HEK293 (cell line): Measurements from ENCODE around the gene CSK.

Experiments
- CTCF ChIA-PET: fragments of 350-600 bp; formaldehyde crosslinking; extraction: SDS; loops from one replicate; lab custom pipeline; 2021; ENCODE audit warnings: antibody characterized with exemption; lab: Yijun Ruan, JAX
- POLR2A ChIA-PET: fragments of 300-600 bp; formaldehyde crosslinking; extraction: SDS; loops from one replicate; lab custom pipeline; 2020; ENCODE audit warnings: antibody characterized with exemption, inconsistent platforms; lab: Yijun Ruan, JAX
- H3K27ac ChIP-seq: fragments of 200-500 bp; sonication (Bioruptor generic); 2 replicates; pipeline ENCODE4 v1.5.1; 2014; ENCODE audit warnings: low read depth, low read length, control low read depth, inconsistent platforms; ENCODE audit errors: extremely low read depth
- H3K36me3 ChIP-seq, 2 experiments: fragments of 200-500 bp in 1 of 2; sonication (Bioruptor generic) in 1 of 2; 1 replicate in 1 of 2; 2 replicates in 1 of 2; pipeline ENCODE4 v1.5.1; 2014 to 2017; ENCODE audit warnings: inconsistent platforms in 2 of 2, low read length in 2 of 2; ENCODE audit not compliant: control insufficient read depth in 2 of 2, insufficient read depth in 1 of 2
- H3K4me1 ChIP-seq: fragments of 200-500 bp; sonication (Bioruptor generic); 2 replicates; pipeline ENCODE4 v1.5.1; 2014; ENCODE audit warnings: mild to moderate bottlenecking, low read length, inconsistent platforms; ENCODE audit not compliant: control insufficient read depth, insufficient read depth
- H3K4me3 ChIP-seq: 2 replicates; pipeline ENCODE4 v1.5.1; 2011; ENCODE audit warnings: low read depth, mild to moderate bottlenecking, control low read depth, low read length, moderate library complexity
- H3K9me3 ChIP-seq: fragments of 200-500 bp; sonication (Bioruptor generic); 2 replicates; pipeline ENCODE4 v1.5.1; 2014; ENCODE audit warnings: low read depth, low read length, inconsistent platforms; ENCODE audit not compliant: control insufficient read depth, insufficient read depth
- ZBTB20 ChIP-seq: fragments of 450-650 bp; formaldehyde crosslinking; IDR thresholded peaks from 2 replicates; pipeline ENCODE4 v1.5.1; 2016; ENCODE audit warnings: missing biosample characterization, missing genetic modification characterization
- ZBTB7A ChIP-seq: fragments of 450-650 bp; formaldehyde crosslinking; IDR thresholded peaks from 2 replicates; pipeline ENCODE4 v1.5.1; 2016; ENCODE audit warnings: low read depth, missing biosample characterization, missing genetic modification characterization
- ZIC2 ChIP-seq: fragments of 450-650 bp; formaldehyde crosslinking; IDR thresholded peaks from 2 replicates; pipeline ENCODE4 v1.5.1; 2016; ENCODE audit warnings: missing biosample characterization, missing genetic modification characterization
- ZNF133 ChIP-seq: fragments of 450-650 bp; formaldehyde crosslinking; IDR thresholded peaks from 2 replicates; pipeline ENCODE4 v1.5.1; 2016; ENCODE audit warnings: missing biosample characterization, missing genetic modification characterization
- ZNF211 ChIP-seq: fragments of 450-650 bp; formaldehyde crosslinking; IDR thresholded peaks from 2 replicates; pipeline ENCODE4 v1.5.1; 2016; ENCODE audit warnings: low read depth, missing biosample characterization, missing genetic modification characterization
- ZNF221 ChIP-seq: fragments of 450-650 bp; formaldehyde crosslinking; IDR thresholded peaks from 2 replicates; pipeline ENCODE4 v1.5.1; 2017; ENCODE audit warnings: missing biosample characterization, missing genetic modification characterization, borderline replicate concordance
- ZNF248 ChIP-seq: fragments of 450-650 bp; formaldehyde crosslinking; IDR thresholded peaks from 2 replicates; pipeline ENCODE4 v1.5.1; 2017; ENCODE audit warnings: missing biosample characterization, missing genetic modification characterization
- ZNF394 ChIP-seq: fragments of 450-650 bp; formaldehyde crosslinking; IDR thresholded peaks from 2 replicates; pipeline ENCODE4 v1.5.1; 2016; ENCODE audit warnings: missing biosample characterization, missing genetic modification characterization, mild to moderate bottlenecking, moderate library complexity, borderline replicate concordance
- ZNF426 ChIP-seq: fragments of 450-650 bp; formaldehyde crosslinking; IDR thresholded peaks from 2 replicates; pipeline ENCODE4 v1.5.1; 2017; ENCODE audit warnings: missing biosample characterization, missing genetic modification characterization, mild to moderate bottlenecking, inconsistent platforms, moderate library complexity
- ZNF596 ChIP-seq: fragments of 450-650 bp; IDR thresholded peaks from 2 replicates; pipeline ENCODE4 v1.5.0; 2018; ENCODE audit warnings: missing biosample characterization, mild to moderate bottlenecking, missing genetic modification characterization, moderate library complexity
- ZNF600 ChIP-seq: fragments of 450-650 bp; formaldehyde crosslinking; IDR thresholded peaks from 2 replicates; pipeline ENCODE4 v1.5.1; 2016; ENCODE audit warnings: missing biosample characterization, missing genetic modification characterization
- TF ChIP-seq, protein P1 (sequence below): fragments of 450-650 bp; formaldehyde crosslinking; IDR thresholded peaks from 2 replicates; pipeline ENCODE4 v1.5.1; 2016; ENCODE audit warnings: missing biosample characterization, missing genetic modification characterization

Gene CSK

DNA sequence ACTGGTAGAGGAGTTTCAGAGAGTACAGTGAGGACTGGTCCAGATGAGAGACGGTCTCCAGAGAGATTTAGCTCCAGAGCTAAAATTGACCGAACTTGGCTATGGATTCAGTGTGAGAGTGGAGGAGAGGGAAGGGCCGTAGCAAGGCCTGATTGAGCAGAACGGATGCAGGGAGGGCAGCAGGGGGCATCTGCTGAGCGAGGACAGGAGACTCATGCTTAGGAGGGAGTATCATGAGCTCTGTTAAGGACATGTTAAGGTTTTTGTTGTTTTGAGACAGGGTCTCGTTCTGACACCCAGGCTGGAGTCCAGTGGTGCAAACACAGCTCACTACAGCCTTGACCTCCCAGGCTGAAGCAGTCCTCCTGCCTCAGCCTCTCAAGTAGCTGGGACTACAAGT, 23.1 kb downstream of the CSK start:
- H3K4me1 ChIP-seq = no peaks in the 10 kb centered on the region
- H3K27ac ChIP-seq = no peak overlapping the region
- POLR2A ChIA-PET = interaction anchor here (0.5 to 1.4 kb wide), 4 partner anchors 11 to 17 kb away, joined by 3 to 4 read pairs (median 4); no protein-coding TSS in a partner anchor
- TF ChIP-seq ZNF596 (tag by site-specific recombination) (no peak), ZBTB7A (tag by site-specific recombination) (no peak), ZNF600 (tag by site-specific recombination) (peak; percentile 96), ZNF133 (tag by site-specific recombination) (no peak), ZNF211 (tag by site-specific recombination) (no peak)
- TF ChIP-seq, all 188 proteins: peak for 1
- H3K4me3 ChIP-seq = no peak overlapping the region
- CTCF ChIA-PET = interaction anchor here (0.7 to 3.4 kb wide), 10 partner anchors 17 to 173 kb away, joined by 3 to 18 read pairs (median 6); partner anchors contain the start of gene CSK
- H3K36me3 ChIP-seq = peaks cover 12 to 43% of the 10 kb centered on the region in 2 experiments; a peak in 2 of 3 replicates
- no peaks in the 10 kb centered on the region for H3K9me3 ChIP-seq

- ChIA-PET POLR2A (no interaction called here), CTCF (interaction anchor here (0.6 to 7.1 kb wide), 8 partner anchors 10 to 441 kb away, joined by 3 to 65 read pairs (median 4); no protein-coding TSS in a partner anchor)
- Histone ChIP-seq H3K9me3 (no peaks in the 10 kb centered on the region), H3K4me1 (no peaks in the 10 kb centered on the region), H3K27ac (no peak overlapping the region), H3K36me3 (peaks cover 0 to 21% of the 10 kb centered on the region in 2 experiments; a peak in 2 of 3 replicates), H3K4me3 (no peak overlapping the region)
- TF ChIP-seq ZNF426 (tag by site-specific recombination) = no peak
- TF ChIP-seq ZIC2 (tag by site-specific recombination) = peak; percentile 69
Observed at GRCh38 chr15:74807282-74807681, 25.4 kb downstream of the CSK start.

DNA sequence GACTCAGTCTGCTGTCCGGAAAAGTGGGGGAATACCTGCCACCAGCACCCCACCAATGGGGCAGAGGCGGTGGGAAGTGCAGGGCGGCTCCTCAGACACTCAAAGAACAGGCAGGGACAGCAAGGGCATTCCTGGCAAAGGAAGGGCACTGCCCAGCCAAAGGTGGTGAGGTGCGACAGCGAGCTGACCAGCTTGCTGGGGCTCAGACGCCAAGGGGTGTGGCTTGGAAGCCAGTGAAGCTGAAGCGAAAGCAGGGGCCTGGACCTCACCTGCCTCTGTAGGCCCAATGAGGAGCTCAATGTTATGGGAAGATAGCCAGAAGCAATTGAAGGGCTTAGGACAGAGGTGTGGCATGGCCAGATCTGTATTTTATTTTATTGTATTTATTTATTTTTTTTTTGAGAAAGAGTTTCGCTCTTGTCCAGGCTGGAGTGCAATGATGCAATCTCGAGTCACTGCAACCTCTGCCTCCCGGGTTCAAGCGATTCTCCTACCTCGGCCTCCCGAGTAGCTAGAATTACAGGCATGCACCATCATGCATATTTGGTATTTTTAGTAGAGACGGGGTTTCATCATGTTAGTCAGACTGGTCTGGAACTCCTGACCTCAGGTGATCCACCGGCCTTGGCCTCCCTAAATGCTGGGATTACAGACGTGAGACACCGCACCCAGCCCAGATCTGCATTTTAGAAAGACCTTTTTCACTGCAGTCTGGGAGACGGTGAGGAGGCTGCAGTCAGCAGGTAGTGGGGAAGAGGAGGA, 26.4 kb downstream of the CSK start:
- Histone ChIP-seq H3K36me3 (peaks cover 0 to 12% of the 10 kb centered on the region in 2 experiments; a peak in 2 of 3 replicates), H3K9me3 (no peaks in the 10 kb centered on the region), H3K27ac (no peak overlapping the region), H3K4me1 (no peaks in the 10 kb centered on the region), H3K4me3 (no peak overlapping the region)
- TF ChIP-seq ZBTB7A (tag by site-specific recombination) = no peak
- 0 out of 2 replicates have a peak, but pooled peaks have one; percentile 24 for TF ChIP-seq ZBTB20 (tag by site-specific recombination)
- no peak for TF ChIP-seq ZNF221 (tag by site-specific recombination)
- CTCF ChIA-PET = interaction anchor here (0.6 to 7.1 kb wide), 13 partner anchors 9 to 442 kb away, joined by 3 to 65 read pairs (median 4); no protein-coding TSS in a partner anchor
- POLR2A ChIA-PET = interaction anchor here (0.9 to 1.2 kb wide), 2 partner anchors 18 to 37 kb away, joined by 3 read pairs; no protein-coding TSS in a partner anchor

- no peak for TF ChIP-seq ZNF248
- H3K9me3 ChIP-seq = no peaks in the 10 kb centered on the region
- no peak overlapping the region for H3K4me3 ChIP-seq
- no peaks in the 10 kb centered on the region for H3K4me1 ChIP-seq
- no peak overlapping the region for H3K27ac ChIP-seq
- ChIA-PET POLR2A (interaction anchor here (0.9 to 1.2 kb wide), 2 partner anchors 19 to 38 kb away, joined by 3 read pairs; no protein-coding TSS in a partner anchor), CTCF (interaction anchor here (0.6 to 7.1 kb wide), 9 partner anchors 9 to 177 kb away, joined by 3 to 65 read pairs (median 5); no protein-coding TSS in a partner anchor)
- peaks cover 0 to 6% of the 10 kb centered on the region in 2 experiments; a peak in 2 of 3 replicates for H3K36me3 ChIP-seq
Observed at GRCh38 chr15:74808840-74809229, 27.0 kb downstream of the CSK start.

DNA sequence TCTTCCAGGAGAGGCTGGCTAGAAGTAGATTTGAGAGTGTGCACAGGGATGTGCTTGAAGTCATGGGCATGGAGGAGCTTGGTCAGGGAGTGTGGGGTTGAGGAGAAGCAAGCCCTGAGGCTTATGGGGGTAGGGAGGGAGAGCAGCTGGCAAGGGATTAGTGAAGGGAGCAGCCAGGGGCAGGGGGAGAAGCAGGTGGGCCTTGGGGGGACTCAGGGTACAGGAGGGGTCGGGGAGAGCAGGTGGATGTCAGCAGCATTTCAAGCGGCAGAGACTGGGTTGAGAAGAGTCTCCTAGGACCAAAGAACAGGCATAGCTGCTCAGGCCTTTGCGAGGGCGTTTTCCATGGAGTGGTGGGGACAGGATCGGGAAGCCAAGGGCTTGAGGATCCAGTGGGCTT, 27.4 kb downstream of the CSK start:
- ChIA-PET POLR2A (no interaction called here), CTCF (interaction anchor here (0.6 to 7.1 kb wide), 6 partner anchors 9 to 177 kb away, joined by 3 to 65 read pairs (median 5); no protein-coding TSS in a partner anchor)
- H3K9me3 ChIP-seq = no peaks in the 10 kb centered on the region
- peaks cover 0 to 2% of the 10 kb centered on the region in 2 experiments; a peak in 2 of 3 replicates for H3K36me3 ChIP-seq
- no peak overlapping the region for H3K4me3 ChIP-seq
- no peaks in the 10 kb centered on the region for H3K4me1 ChIP-seq
- TF ChIP-seq ZNF394 (tag by site-specific recombination) = peak; percentile 65; the same call in 1 of the 2 replicates
- TF ChIP-seq, protein P1, sequence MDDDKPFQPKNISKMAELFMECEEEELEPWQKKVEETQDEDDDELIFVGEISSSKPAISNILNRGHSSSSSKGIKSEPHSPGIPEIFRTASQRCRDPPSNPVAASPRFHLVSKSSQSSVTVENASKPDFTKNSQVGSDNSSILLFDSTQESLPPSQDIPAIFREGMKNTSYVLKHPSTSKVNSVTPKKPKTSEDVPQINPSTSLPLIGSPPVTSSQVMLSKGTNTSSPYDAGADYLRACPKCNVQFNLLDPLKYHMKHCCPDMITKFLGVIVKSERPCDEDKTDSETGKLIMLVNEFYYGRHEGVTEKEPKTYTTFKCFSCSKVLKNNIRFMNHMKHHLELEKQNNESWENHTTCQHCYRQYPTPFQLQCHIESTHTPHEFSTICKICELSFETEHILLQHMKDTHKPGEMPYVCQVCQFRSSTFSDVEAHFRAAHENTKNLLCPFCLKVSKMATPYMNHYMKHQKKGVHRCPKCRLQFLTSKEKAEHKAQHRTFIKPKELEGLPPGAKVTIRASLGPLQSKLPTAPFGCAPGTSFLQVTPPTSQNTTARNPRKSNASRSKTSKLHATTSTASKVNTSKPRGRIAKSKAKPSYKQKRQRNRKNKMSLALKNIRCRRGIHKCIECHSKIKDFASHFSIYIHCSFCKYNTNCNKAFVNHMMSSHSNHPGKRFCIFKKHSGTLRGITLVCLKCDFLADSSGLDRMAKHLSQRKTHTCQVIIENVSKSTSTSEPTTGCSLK = no peak
- H3K27ac ChIP-seq = no peak overlapping the region
